Left ventricle myocardium inferior (tissue), 1 donor: Measurements from ENCODE around the gene HDAC7. TPM values are rescaled to one million over a fixed set of nuclear protein-coding genes. Genes with fewer than 3 reads are reported as not detected.

Source experiments
- DNase-seq: peaks from one replicate; pipeline ENCODE4 v3.0.0-alpha.2; 2020
- H3K27ac ChIP-seq: fragments of 200-600 bp; replicated peaks from 2 replicates; pipeline ENCODE4 v1.8.0; 2021
- H3K27me3 ChIP-seq: fragments of 200-600 bp; 2 replicates; pipeline ENCODE4 v1.8.0; 2021; ENCODE audit warnings: low read depth
- H3K36me3 ChIP-seq: fragments of 200-600 bp; 2 replicates; pipeline ENCODE4 v1.8.0; 2021
- H3K4me1 ChIP-seq: fragments of 200-600 bp; 2 replicates; pipeline ENCODE4 v1.8.0; 2021
- H3K4me3 ChIP-seq: fragments of 200-600 bp; 2 replicates; pipeline ENCODE4 v1.8.0; 2021; ENCODE audit warnings: mild to moderate bottlenecking, moderate library complexity
- H3K9me3 ChIP-seq: fragments of 200-600 bp; replicated peaks from 2 replicates; pipeline ENCODE4 v1.8.0; 2021
- CTCF ChIP-seq: fragments of 200-600 bp; IDR thresholded peaks from 2 replicates; pipeline ENCODE4 v1.8.0; 2021; ENCODE audit warnings: antibody characterized with exemption, mild to moderate bottlenecking, borderline replicate concordance
- intact Hi-C: fragments of 100-400 bp; cut with micrococcal nuclease; formaldehyde crosslinking; loops from one replicate; pipeline ENCODE4 v1.11.0; 2022
- total RNA-seq: library from RNA; stranded (reverse); fragmentation: NEBNext Ultra II Directional; extraction: Animal tissue kit (Norgen Biotek cat#: 25700); gene quantifications from one replicate; pipeline ENCODE4 v1.2.1, GENCODE V29; 2021
- donor health status: DM: no; HTN: yes; CAD: no; lungs with severe emphysema.

The HDAC7 gene
- total RNA-seq, 1 donor from 2014 or later, result 47.1 TPM

- TF ChIP-seq CTCF, result no peak
- no peaks in the 10 kb centered on the region for H3K36me3 ChIP-seq
- no peaks in the 10 kb centered on the region for H3K27me3 ChIP-seq
- no peak overlapping the region for H3K4me3 ChIP-seq
- no peak overlapping the region for H3K27ac ChIP-seq
- H3K4me1 ChIP-seq, result peaks cover 39% of the 10 kb centered on the region
- DNase-seq, result no peak
- H3K9me3 ChIP-seq, result no peaks in the 10 kb centered on the region
- intact Hi-C loops, result loop anchor here (10.0 kb wide), 1 partner anchor 58 kb away; the partner anchor contains the start of gene SLC48A1
Observed at GRCh38 chr12:47832263-47832933, 12.7 kb upstream of the HDAC7 start.

- peak overlapping the region; percentile 99 for H3K27ac ChIP-seq
- no peak for DNase-seq
- H3K27me3 ChIP-seq, result no peaks in the 10 kb centered on the region
- H3K4me1 ChIP-seq, result peaks cover 64% of the 10 kb centered on the region
- no peak for TF ChIP-seq CTCF
- H3K36me3 ChIP-seq, result no peaks in the 10 kb centered on the region
- H3K9me3 ChIP-seq, result no peaks in the 10 kb centered on the region
- intact Hi-C loops, result no loop called here
- peak overlapping the region; percentile 27 for H3K4me3 ChIP-seq
Observed at GRCh38 chr12:47829584-47829983, 9.9 kb upstream of the HDAC7 start.

- TF ChIP-seq CTCF, result no peak
- Histone ChIP-seq H3K4me1 (peaks cover 70% of the 10 kb centered on the region), H3K27ac (peak overlapping the region; percentile 99), H3K36me3 (no peaks in the 10 kb centered on the region), H3K9me3 (no peaks in the 10 kb centered on the region), H3K27me3 (no peaks in the 10 kb centered on the region), H3K4me3 (peak overlapping the region; percentile 27)
- intact Hi-C loops, result no loop called here
- DNase-seq, result peak; percentile 82
Observed at GRCh38 chr12:47828976-47829482, 9.3 kb upstream of the HDAC7 start.

- peak overlapping the region; percentile 99 for H3K27ac ChIP-seq
- TF ChIP-seq CTCF, result no peak
- H3K36me3 ChIP-seq, result no peaks in the 10 kb centered on the region
- DNase-seq, result peak; percentile 57
- intact Hi-C loops, result no loop called here
- peaks cover 77% of the 10 kb centered on the region for H3K4me1 ChIP-seq
- no peaks in the 10 kb centered on the region for H3K9me3 ChIP-seq
- H3K4me3 ChIP-seq, result peak overlapping the region; percentile 27
- no peaks in the 10 kb centered on the region for H3K27me3 ChIP-seq
Observed at GRCh38 chr12:47828008-47828975, 8.6 kb upstream of the HDAC7 start.

- Histone ChIP-seq H3K4me1 (peaks cover 100% of the 10 kb centered on the region), H3K36me3 (no peaks in the 10 kb centered on the region), H3K27me3 (no peaks in the 10 kb centered on the region), H3K27ac (peak overlapping the region; percentile 99), H3K9me3 (no peaks in the 10 kb centered on the region), H3K4me3 (no peak overlapping the region)
- no peak for TF ChIP-seq CTCF
- DNase-seq, result peak; percentile 72
- intact Hi-C loops, result no loop called here
Observed at GRCh38 chr12:47825173-47825639, 5.5 kb upstream of the HDAC7 start.
